GM20431 (cell line): ENCODE measurements around the gene SAPCD2.

Experiments
- in situ Hi-C: fragments of 300-500 bp; cut with MseI, MboI; formaldehyde crosslinking; loops from one replicate; pipeline ENCODE4 v1.15.0; 2020; ENCODE audit warnings: low sequenced_read_pairs; ENCODE audit not compliant: unreplicated experiment

Gene SAPCD2

DNA sequence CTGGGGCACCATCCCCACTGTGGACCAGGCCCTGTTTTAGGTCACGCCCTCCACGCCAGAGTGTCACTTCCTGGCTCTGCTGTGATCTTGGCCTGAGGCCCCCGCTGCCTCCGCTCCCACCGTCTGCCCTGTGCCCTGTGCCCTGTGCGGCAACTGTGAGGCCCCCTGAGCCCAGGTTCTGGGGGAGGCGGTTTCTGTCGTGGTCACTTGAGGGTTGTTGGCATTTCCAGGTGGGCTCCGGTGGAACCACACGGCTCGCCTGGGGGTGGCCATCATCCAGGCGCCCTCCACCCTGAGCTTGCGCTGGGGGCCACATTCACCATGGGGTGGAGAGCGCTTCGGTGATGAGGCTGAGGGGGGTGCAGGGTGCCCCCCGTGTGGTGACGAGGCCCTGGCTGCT lies 37.6 kb upstream of the SAPCD2 start:
- in situ Hi-C loops, result loop anchor here (10.0 kb wide), 1 partner anchor 127 kb away; the partner anchor contains the start of gene SLC34A3

DNA sequence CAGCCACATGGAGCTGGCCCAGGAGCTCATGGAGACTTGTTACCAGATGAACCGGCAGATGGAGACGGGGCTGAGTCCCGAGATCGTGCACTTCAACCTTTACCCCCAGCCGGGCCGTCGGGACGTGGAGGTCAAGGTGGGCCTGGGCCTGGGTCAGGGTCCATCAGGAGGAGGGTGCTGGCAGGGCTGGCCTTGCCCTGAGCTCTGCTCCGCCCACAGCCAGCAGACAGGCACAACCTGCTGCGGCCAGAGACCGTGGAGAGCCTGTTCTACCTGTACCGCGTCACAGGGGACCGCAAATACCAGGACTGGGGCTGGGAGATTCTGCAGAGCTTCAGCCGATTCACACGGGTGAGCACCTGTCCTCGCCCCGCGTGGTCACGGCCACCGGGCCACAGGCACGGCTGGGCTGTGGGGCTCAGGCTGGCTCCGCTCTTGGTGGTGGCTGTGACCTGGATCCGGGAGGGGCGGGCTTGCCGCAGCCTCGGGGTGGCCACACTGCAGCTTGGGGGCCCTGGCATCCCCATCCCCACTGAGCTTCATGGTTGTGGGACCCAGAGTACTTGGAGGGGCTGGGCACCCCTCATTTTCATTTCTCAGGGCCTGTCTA lies 37.1 kb upstream of the SAPCD2 start:
- in situ Hi-C loops, result loop anchor here (10.0 kb wide), 1 partner anchor 127 kb away; the partner anchor contains the start of gene SLC34A3

DNA sequence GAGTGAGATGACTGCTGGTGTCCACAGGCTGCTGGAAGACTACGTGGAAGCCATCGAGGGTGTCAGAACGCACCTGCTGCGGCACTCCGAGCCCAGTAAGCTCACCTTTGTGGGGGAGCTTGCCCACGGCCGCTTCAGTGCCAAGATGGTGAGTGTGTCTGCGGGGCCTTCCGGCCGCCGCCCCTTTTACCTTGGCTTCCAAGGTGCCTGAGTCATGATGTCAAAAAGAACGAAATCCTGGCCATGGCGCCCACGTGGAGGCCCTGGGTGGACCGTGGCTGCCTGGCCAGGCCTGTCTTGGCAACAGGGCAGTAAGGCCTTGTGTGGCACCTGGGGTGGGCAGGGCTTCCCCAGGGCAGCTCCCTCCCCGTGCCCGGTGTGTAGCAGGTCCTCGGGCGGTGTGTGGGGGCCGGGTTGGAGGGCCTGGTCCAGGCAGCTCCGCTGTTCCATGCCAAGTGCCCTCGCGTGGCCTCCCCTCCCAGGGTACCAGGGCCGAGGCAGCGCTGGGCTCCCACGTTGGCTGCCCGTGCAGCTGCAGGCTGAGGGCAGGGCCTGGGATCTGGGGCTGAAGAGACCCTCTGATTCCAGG lies 36.4 kb upstream of the SAPCD2 start:
- in situ Hi-C loops, result loop anchor here (10.0 kb wide), 1 partner anchor 128 kb away; the partner anchor contains the start of gene SLC34A3

DNA sequence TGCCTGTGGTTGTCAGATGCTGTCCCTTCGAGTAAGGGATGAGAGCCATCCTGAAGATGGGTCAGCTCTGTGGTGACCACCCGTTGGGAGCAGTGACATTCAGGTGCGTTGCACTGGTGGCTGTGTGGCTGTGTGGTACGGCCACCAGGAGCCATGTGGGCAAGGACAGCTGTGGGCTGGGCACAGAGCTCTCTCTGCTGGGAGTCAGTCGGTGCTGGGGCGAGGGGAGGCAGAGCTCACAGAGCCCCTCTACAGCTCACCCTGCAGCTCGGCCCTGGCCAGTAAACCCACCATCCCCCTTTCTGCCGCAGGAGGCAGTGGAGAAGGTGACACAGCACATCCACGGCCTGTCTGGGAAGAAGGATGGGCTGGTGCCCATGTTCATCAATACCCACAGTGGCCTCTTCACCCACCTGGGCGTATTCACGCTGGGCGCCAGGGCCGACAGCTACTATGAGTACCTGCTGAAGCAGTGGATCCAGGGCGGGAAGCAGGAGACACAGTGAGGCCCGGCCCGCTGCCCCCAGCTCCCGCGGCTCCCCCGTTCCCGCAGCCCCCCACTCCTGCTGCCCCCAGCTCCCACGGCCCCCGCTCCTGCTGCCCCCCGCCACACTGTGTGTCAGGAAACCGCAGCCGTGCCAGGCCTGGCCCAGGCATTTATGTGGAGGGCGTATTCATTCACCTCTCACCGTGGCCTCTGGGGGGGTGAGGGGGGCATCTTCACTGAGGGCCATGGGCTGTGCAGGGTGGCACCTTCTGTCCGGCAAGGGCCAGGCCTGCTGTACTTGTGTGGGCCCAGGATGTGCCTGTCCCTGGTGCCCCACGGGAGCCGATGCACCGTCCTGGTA lies 35.7 kb upstream of the SAPCD2 start:
- in situ Hi-C loops, result loop anchor here (10.0 kb wide), 1 partner anchor 129 kb away; the partner anchor contains the start of gene SLC34A3

DNA sequence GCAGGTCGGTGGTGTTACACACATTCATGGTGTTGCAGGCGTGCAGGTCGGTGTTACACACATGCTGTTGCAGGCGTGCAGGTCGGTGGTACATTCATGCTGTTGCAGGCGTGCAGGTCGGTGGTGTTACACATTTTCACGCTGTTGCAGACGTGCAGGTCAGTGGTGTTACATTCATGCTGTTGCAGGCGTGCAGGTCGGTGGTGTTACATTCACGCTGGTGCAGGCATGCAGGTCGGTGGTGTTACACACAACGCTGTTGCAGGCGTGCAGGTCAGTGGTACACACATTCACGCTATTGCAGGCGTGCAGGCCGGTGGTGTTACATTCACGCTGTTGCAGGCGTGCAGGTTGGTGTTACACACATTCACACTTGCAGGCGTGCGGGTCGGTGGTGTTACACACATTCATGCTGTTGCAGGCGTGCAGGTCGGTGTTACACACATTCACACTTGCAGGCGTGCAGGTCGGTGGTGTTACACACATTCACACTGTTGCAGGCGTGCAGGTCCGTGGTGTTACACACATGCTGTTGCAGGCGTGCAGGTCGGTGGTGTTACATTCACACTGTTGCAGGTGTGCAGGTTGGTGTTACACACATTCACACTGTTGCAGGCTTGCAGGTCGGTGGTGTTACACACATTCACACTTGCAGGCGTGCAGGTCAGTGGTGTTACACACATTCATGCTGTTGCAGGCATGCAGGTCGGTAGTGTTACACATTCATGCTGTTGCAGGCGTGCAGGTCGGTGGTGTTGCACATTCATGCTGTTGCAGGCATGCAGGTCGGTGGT lies 33.0 kb upstream of the SAPCD2 start:
- in situ Hi-C loops, result loop anchor here (10.0 kb wide), 1 partner anchor 131 kb away; the partner anchor contains the start of gene SLC34A3

DNA sequence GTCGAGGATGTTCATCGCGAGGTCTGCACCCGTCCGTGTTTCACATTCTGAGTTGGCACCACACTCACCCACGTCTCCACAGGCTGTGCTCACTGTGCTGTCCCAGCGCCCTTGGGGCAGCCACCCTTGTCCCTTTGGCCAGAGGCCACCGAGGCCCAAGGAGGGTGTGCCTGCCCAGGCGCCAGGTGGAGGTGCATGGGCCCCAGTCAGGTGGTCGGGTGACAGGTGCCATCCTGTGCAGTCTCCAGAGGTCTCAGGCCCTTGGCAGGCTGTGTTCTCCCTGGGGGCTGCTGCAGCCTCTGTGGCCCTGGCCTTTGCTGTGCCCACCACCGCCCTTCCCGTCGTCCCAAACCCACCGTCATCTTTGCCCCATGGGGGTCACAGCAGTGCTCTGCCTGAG lies 28.9 kb upstream of the SAPCD2 start:
- in situ Hi-C loops, result no loop called here

DNA sequence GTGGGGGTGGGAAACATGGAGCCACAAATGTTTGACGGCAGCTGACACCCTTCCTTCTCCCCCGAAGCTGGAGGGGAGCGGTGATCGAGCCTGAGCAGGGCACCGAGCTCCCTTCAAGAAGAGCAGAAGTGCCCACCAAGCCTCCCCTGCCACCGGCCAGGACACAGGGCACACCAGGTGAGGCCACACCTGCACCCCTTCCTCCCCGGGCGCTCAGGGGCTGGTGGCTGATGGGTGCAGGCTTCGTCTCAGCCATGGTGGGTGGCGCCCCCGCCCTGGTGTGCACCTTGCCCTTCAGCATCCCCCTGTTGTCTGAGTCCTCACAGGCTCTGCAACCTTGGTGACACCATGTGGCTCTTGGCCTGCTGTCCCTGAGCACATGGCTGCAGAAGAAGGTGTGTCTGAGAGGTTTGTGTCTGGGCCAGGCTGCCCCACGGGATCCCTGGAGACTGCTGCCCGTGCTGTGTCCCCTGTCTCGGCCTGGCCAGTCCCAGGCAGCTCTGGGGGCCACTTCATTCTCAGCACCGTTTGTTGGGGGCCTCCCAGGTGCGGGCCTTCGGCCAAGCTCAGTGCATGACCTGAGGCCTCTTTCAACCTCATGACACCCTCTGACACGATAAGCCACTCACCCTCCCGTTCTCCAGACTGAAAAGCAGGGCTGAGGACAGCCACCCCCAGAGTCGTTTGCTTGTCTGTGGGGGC lies 27.6 kb upstream of the SAPCD2 start:
- in situ Hi-C loops, result no loop called here

DNA sequence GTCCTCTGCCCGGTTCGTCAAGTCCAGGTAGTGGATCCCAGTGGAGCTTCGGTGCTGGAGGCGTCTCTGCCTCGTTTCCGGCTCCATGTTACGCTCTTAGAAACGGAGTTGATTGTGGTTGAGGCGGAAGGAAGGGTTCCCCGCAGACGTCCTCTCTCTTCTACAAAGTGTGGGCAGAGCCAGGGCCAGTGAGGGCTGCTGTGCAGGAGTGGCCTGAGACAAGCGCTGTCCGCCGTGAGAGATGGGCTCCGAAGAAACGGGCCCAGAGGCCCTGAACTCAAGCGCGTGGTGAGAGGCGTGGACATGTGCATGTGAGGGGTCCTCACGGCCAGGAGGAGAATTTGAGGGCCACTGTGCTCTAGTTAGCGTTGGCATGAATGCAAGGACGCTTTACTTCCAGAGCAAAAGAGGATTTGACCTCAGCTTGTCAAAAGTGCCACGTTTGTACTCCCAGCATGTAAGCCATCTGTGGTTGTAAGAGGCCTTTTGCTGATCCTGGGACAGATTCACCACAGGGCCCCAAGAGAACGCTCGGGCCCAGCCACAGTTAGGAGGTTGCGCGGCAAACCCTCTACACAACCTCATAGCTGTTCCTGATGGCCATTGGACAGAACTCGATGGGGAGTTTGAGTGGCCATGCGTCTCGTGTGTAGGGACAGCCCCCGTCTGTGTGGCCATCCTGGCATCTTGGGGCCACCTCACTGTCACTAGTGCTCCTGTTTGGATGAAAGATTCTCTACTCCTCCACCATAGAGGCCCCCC lies 26.6 kb upstream of the SAPCD2 start:
- in situ Hi-C loops, result no loop called here

DNA sequence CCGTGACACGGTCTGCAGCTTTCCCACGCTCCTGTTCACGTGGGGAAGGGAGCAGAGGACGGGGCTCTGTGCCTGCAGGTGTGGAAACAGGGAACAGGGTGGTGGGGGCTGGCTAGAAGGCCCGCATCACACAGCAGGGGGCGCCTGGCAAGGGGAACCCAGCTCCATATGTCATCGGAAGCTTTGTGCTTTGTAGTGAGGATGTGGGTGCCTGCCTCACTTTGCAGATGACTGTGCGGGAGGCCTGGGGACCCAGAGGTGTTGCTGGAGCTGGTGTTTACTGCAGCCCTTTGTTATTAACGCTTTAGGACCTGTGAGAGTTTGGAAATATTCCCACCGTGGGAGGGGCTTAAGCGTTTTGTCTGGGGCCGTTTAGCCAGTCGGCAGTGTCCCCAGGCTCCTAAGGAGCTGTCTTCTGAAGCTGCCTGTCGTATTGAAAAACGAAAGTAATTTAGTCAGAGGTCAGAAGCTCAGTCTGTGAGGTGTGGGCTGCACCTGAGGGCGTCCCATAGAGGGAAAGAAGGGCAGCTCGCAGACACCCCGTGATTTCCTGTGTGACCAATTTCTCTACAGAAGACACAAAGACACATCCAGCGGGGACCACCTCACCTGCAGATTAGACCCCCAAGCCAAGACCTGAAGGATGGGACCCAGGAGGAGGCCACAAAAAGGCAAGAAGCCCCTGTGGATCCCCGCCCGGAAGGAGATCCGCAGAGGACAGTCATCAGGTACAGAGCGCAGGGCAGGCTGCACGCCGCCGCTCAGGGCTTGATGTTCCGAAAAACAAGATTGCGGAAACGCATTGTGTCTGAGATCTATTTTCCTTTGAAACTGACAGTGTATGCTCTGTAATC lies 25.5 kb upstream of the SAPCD2 start:
- in situ Hi-C loops, result no loop called here

DNA sequence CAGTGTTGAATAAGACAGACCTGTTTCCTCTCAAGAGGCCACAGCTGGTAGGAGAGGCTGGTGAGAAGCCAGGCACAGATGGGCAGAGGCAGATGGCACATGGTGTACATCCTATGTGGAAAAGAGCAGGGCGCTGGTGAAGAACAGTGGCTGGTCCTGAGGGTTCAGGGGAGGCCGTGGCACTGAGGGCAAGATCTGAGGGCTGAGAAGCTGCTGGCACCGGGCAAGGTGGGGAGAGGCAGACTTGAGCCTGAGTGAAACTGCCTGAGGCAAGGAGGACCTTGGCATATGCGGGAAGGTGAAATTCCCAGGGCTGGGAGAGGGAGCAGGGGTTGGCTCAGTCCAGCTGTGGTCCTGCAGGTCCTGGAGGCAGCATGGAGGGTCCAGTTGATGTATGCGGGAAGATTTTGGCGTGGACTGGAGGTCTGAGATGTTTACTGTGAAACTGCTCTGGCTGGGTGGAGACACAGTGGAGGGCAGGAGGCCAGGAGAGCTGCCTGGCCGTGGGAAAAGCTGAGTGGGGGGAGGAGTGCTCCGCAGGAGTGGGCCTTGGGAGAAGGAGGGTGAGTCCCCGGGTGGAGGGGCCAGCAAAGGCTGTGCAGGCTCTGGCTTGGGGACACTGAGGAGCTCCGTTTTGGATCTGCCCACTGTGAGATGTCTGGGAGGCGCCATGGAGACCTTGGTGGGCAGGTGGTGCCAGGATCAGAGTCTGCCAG lies 19.0 kb upstream of the SAPCD2 start:
- in situ Hi-C loops, result no loop called here

DNA sequence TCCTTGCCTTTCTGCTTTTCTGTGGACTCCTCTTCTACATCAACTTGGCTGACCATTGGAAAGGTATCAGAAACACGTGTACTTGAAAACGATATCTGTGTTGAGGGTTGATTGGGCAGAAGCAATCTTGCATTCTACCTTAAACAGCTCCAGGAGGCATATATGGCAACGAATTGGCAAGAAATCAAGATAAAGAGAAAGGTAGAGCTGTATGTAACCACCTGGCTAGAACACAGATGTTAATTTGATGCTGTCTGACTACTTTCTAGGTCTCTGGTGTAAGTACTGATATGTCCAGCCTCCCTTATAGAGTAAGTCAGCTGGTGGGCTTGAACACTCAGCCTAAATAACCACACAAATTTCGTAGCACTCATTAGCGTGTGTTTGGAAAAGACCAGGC lies 17.8 kb upstream of the SAPCD2 start:
- in situ Hi-C loops, result no loop called here

DNA sequence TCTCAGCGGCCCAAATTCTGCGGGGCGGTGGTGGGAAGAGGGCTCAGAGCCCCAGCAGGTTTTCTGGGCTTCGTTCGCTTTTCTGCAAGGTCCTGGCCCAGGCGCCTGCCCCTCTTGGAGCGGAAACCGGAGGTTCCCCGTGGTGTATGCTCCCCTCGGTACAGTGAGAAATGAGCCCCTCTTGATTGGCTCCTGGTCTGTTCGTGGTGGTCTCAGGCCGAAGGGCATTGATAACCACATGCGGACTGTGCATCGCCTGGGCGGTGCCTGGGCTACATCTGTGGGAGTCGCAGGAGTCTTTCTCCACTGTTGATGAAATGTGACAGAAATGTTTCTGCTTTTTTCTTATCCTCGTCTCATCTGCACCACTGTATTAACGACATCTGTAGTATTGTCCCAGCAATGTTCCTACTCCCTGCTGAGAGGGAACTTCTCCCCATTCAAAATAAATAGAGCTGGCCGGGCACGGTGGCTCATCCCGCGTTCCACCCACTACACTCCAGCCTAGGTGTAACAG lies 17.1 kb upstream of the SAPCD2 start:
- in situ Hi-C loops, result no loop called here

DNA sequence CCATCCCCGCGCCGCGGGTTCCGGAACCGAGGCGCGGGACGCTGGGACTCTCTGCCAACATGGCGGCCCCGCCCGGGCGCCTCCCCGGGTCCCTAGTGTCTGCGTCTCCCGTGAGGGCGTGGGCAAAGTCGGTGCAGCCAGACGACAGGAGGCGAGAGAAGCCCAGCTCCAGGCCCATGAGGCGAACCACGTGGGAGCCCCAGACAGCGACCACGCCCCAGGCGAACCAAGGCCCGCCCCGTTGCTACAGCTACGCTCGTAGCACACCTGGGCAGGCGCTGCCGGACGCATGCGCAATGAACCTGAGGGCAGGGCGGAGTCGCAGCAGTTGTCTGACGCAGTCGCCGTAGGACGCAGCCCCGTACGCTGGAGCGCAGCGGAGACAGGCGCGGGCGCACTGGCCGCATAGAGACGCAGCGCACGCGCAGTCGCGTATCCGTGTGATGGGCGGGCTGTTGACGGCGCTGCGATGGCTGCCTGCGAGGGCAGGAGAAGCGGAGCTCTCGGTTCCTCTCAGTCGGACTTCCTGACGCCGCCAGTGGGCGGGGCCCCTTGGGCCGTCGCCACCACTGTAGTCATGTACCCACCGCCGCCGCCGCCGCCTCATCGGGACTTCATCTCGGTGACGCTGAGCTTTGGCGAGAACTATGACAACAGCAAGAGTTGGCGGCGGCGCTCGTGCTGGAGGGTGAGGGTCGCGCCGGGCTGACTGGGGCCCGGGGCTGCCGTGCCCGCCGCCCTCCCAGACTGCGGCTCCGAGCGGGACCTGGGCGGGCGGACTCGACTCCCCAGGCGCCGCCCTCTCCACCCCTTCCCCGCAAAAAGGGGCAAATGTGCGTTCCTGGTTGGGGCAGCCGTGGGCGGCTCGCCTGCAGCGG lies 16.4 kb upstream of the SAPCD2 start, which contains the start of gene MAN1B1:
Gene MAN1B1 (plus strand): TSS at position 455 of the 878 bp plus-strand sequence. CDS start 15 bp downstream, at position 470.
- in situ Hi-C loops, result no loop called here

DNA sequence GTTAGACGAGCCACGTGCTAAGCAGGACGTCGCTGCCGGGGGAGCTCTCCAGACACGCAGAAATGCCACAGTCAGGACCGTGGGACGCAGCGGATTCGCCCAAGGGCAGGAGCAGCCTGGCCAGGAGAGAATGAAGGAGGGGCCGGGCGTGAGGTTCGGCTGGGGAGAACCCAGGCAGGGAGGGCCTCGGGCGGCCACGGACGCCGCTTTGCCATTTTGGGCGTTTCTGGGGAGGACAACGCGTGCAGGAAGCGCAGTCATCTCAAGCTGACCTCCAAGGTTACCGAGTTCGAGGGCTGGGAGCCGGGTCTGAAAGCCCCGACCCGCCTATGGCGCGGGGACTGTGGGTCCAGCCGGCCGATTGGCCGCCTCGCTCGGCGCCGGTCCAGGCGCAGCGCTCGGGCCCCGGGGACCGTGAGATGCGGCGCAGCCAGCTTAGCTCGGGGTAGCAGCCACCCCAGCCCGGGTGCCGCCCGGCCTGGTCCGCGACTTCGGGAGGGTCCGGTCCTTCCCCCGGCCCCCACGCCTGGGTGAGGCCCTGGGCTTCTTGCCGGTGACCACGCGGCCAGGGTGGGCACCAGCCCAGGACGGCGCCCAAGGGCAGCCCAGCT lies 15.7 kb upstream of the SAPCD2 start:
- in situ Hi-C loops, result no loop called here

DNA sequence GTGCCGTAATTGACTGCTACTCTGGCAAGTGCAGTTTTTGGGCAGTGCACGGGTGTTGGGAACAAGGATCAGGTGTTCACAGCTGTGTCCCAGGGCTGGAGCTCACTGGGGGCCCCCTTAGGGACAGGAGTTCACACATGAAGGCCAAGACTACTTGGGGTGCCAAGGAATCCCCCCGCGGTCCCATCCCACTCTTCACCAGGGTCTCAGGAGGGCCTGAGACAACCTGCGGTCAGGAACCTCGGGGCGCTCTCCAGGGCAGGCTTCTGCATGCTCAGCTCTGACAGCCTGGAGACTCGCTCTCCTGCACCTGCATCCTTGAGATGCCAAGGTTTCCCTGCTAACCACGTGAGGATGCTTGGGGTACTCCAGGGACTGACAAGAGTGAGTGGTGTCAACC lies 14.2 kb upstream of the SAPCD2 start:
- in situ Hi-C loops, result no loop called here
